Stimulated activated CD8-positive, alpha-beta memory T cell treated with anti-CD3 and anti-CD28 coated beads, Interleukin-7, amount 100 ng/mL, for 48 hours (primary cell): ENCODE measurements around the gene BHMT2.
A peak's percentile ranks its signal among the peaks of the same experiment; 100 is the strongest.

Source experiments
- DNase-seq, 2 donors: peaks; one replicate each; pipeline ENCODE4 v3.0.0-alpha.2; 2020; ENCODE audit warnings: low read depth in 1 of 2; ENCODE audit errors: extremely low read depth in 1 of 2

Gene BHMT2

GRCh38 chr5:79069488-79070349 is at the start of gene BHMT2, which contains the start of gene DMGDH:
Gene BHMT2, plus strand, starts transcription at chr5:79069767. Its CDS starts 16 bp downstream, at chr5:79069783.
Gene DMGDH, minus strand, starts transcription at chr5:79069674. Its CDS starts 54 bp downstream, at chr5:79069620.
- no peak for DNase-seq

- DNase-seq, result peak; percentile 8 to 12
Measured at GRCh38 chr5:79020861-79021561, 48.6 kb upstream of the BHMT2 start.

GRCh38 chr5:79021753-79022152 is 47.8 kb upstream of the BHMT2 start:
- DNase-seq, result no peak

- no peak for DNase-seq
Measured at GRCh38 chr5:79022771-79023170, 46.8 kb upstream of the BHMT2 start.

GRCh38 chr5:79023348-79023747 is 46.2 kb upstream of the BHMT2 start:
- no peak for DNase-seq

GRCh38 chr5:79023947-79024346 is 45.6 kb upstream of the BHMT2 start:
- no peak for DNase-seq

- peak in 1 of 2 donors; percentile 10 for DNase-seq
Measured at GRCh38 chr5:79025054-79025472, 44.5 kb upstream of the BHMT2 start.

- no peak for DNase-seq
Measured at GRCh38 chr5:79030663-79031484, 38.7 kb upstream of the BHMT2 start.

- DNase-seq, result no peak
Measured at GRCh38 chr5:79031485-79031867, 38.1 kb upstream of the BHMT2 start.

- DNase-seq, result no peak
Measured at GRCh38 chr5:79032031-79032695, 37.4 kb upstream of the BHMT2 start.

GRCh38 chr5:79032782-79033181 is 36.8 kb upstream of the BHMT2 start:
- DNase-seq, result no peak

GRCh38 chr5:79035237-79035636 is 34.3 kb upstream of the BHMT2 start:
- DNase-seq, result no peak

- no peak for DNase-seq
Measured at GRCh38 chr5:79036769-79037168, 32.8 kb upstream of the BHMT2 start.

GRCh38 chr5:79042188-79042587 is 27.4 kb upstream of the BHMT2 start:
- no peak for DNase-seq

- DNase-seq, result no peak
Measured at GRCh38 chr5:79047199-79047598, 22.4 kb upstream of the BHMT2 start.

GRCh38 chr5:79048437-79048836 is 21.1 kb upstream of the BHMT2 start:
- DNase-seq, result no peak

GRCh38 chr5:79050498-79050897 is 19.1 kb upstream of the BHMT2 start:
- no peak for DNase-seq

- DNase-seq, result no peak
Measured at GRCh38 chr5:79053321-79053720, 16.2 kb upstream of the BHMT2 start.

- no peak for DNase-seq
Measured at GRCh38 chr5:79055017-79055416, 14.6 kb upstream of the BHMT2 start.

GRCh38 chr5:79056847-79057246 is 12.7 kb upstream of the BHMT2 start:
- DNase-seq, result no peak

GRCh38 chr5:79059674-79060073 is 9.9 kb upstream of the BHMT2 start:
- DNase-seq, result no peak
